Measurements from ENCODE around the gene MXD1.
A peak's percentile ranks its signal among the peaks of the same experiment; 100 is the strongest.
"Not testable (repeated sequence)": the region's sequence is repeated elsewhere in the genome, so short reads cannot be mapped to it uniquely, and the experiment has no call there.

MXD1 gene

GRCh38 chr2:69914950-69915945 is at the start of gene MXD1:
Gene MXD1, plus strand, starts transcription at chr2:69915109. Its CDS starts 222 bp downstream, at chr2:69915331.
- H3K4me1 Mint-ChIP-seq = peaks cover 34% of the 10 kb centered on the region
- DNase-seq (no peak), ATAC-seq (no peak)
- no peaks in the 10 kb centered on the region for H3K27me3 Mint-ChIP-seq
- peak within 1 kb of the TSS; percentile 83 to 87 for H3K4me3 Mint-ChIP-seq
- no peaks in the 10 kb centered on the region for H3K9me3 Mint-ChIP-seq
- H3K27ac Mint-ChIP-seq = peak within 1 kb of the TSS; percentile 79 to 97

GRCh38 chr2:69888451-69888850 is 26.5 kb upstream of the MXD1 start:
- Mint-ChIP-seq H3K4me3 (no peak overlapping the region), H3K27ac (no peak overlapping the region), H3K27me3 (no peaks in the 10 kb centered on the region), H3K4me1 (peaks cover 8% of the 10 kb centered on the region), H3K9me3 (peaks cover 0 to 5% of the 10 kb centered on the region in 2 donors)
- no peak for ATAC-seq
- DNase-seq = no peak

- no peak overlapping the region for H3K4me3 Mint-ChIP-seq
- H3K4me1 Mint-ChIP-seq = peaks cover 11% of the 10 kb centered on the region
- DNase-seq = no peak
- no peak overlapping the region for H3K27ac Mint-ChIP-seq
- peaks cover 0 to 5% of the 10 kb centered on the region in 2 donors for H3K9me3 Mint-ChIP-seq
- no peak for ATAC-seq
- H3K27me3 Mint-ChIP-seq = no peaks in the 10 kb centered on the region
Measured at GRCh38 chr2:69889302-69889701, 25.6 kb upstream of the MXD1 start.

GRCh38 chr2:69890881-69891280 is 24.0 kb upstream of the MXD1 start:
- no peak for ATAC-seq
- Mint-ChIP-seq H3K4me3 (no peak overlapping the region), H3K27me3 (no peaks in the 10 kb centered on the region)

GRCh38 chr2:69892838-69893424 is 22.0 kb upstream of the MXD1 start:
- not testable (repeated sequence) for H3K27me3 Mint-ChIP-seq, H3K9me3 Mint-ChIP-seq, ATAC-seq, DNase-seq
- H3K4me1 Mint-ChIP-seq = peaks cover 29% of the 10 kb centered on the region
- peak overlapping the region; percentile 97 to 100 for H3K4me3 Mint-ChIP-seq
- peak overlapping the region; percentile 99 to 100 for H3K27ac Mint-ChIP-seq

More at GRCh38 chr2:69890881-69891280, 24.0 kb upstream of the MXD1 start:
- no peak for DNase-seq
- Mint-ChIP-seq H3K27ac (no peak overlapping the region), H3K4me1 (peaks cover 19% of the 10 kb centered on the region), H3K9me3 (peaks cover 0 to 5% of the 10 kb centered on the region in 2 donors)

- Mint-ChIP-seq H3K27me3 (no peaks in the 10 kb centered on the region), H3K4me1 (peaks cover 34% of the 10 kb centered on the region), H3K4me3 (peak within 1 kb of the TSS; percentile 97 to 100), H3K9me3 (peaks cover 0 to 5% of the 10 kb centered on the region in 2 donors), H3K27ac (peak within 1 kb of the TSS; percentile 99 to 100)
- ATAC-seq (peak; percentile 94), DNase-seq (peak; percentile 80 to 86)
Measured at GRCh38 chr2:69893684-69894551, 21.0 kb upstream of the MXD1 start, which contains the start of gene SNRNP27. Gene SNRNP27, plus strand, starts transcription at chr2:69893956. Its CDS starts 29 bp downstream, at chr2:69893985.

GRCh38 chr2:69894737-69895136 is 20.2 kb upstream of the MXD1 start:
- Mint-ChIP-seq H3K4me3 (peak overlapping the region; percentile 97 to 100), H3K4me1 (peaks cover 34% of the 10 kb centered on the region), H3K27ac (peak overlapping the region in 1 of 2 donors; percentile 49)
- not testable (repeated sequence) for DNase-seq, ATAC-seq, H3K9me3 Mint-ChIP-seq, H3K27me3 Mint-ChIP-seq

GRCh38 chr2:69902213-69902922 is 12.5 kb upstream of the MXD1 start:
- no peak for DNase-seq
- peak overlapping the region; percentile 82 to 89 for H3K4me3 Mint-ChIP-seq
- ATAC-seq = no peak
- H3K4me1 Mint-ChIP-seq = peaks cover 36% of the 10 kb centered on the region
- peak overlapping the region; percentile 66 to 86 for H3K27ac Mint-ChIP-seq
- H3K9me3 Mint-ChIP-seq = no peaks in the 10 kb centered on the region
- no peaks in the 10 kb centered on the region for H3K27me3 Mint-ChIP-seq

- Mint-ChIP-seq H3K9me3 (no peaks in the 10 kb centered on the region), H3K4me3 (no peak overlapping the region), H3K27ac (no peak overlapping the region), H3K27me3 (no peaks in the 10 kb centered on the region), H3K4me1 (peaks cover 18% of the 10 kb centered on the region)
- ATAC-seq (no peak), DNase-seq (no peak)
Measured at GRCh38 chr2:69907216-69907615, 7.7 kb upstream of the MXD1 start.

GRCh38 chr2:69911985-69912563 is 2.8 kb upstream of the MXD1 start:
- Mint-ChIP-seq H3K27ac (no peak overlapping the region), H3K4me3 (no peak overlapping the region), H3K27me3 (no peaks in the 10 kb centered on the region), H3K4me1 (peaks cover 24% of the 10 kb centered on the region), H3K9me3 (no peaks in the 10 kb centered on the region)
- DNase-seq (no peak), ATAC-seq (no peak)

GRCh38 chr2:69914164-69914949 is 552 bp upstream of the MXD1 start:
- ATAC-seq (peak; percentile 95), DNase-seq (peak; percentile 99 to 100)
- Mint-ChIP-seq H3K4me3 (peak overlapping the region; percentile 80 to 87), H3K4me1 (peaks cover 34% of the 10 kb centered on the region), H3K27ac (peak overlapping the region; percentile 79 to 97), H3K27me3 (no peaks in the 10 kb centered on the region), H3K9me3 (no peaks in the 10 kb centered on the region)

- Mint-ChIP-seq H3K27me3 (no peaks in the 10 kb centered on the region), H3K4me3 (peak overlapping the region; percentile 73 to 83), H3K4me1 (peaks cover 34% of the 10 kb centered on the region), H3K9me3 (no peaks in the 10 kb centered on the region), H3K27ac (peak overlapping the region in 1 of 2 donors; percentile 74)
- ATAC-seq (no peak), DNase-seq (no peak)
Measured at GRCh38 chr2:69916106-69916505, 1.2 kb downstream of the MXD1 start.

- Mint-ChIP-seq H3K27me3 (no peaks in the 10 kb centered on the region), H3K27ac (no peak overlapping the region), H3K4me3 (no peak overlapping the region), H3K9me3 (no peaks in the 10 kb centered on the region), H3K4me1 (peaks cover 25% of the 10 kb centered on the region)
- DNase-seq (no peak), ATAC-seq (no peak)
Measured at GRCh38 chr2:69917852-69918251, 2.9 kb downstream of the MXD1 start.

- no peak for ATAC-seq
- H3K4me1 Mint-ChIP-seq = peaks cover 25% of the 10 kb centered on the region
- no peak overlapping the region for H3K4me3 Mint-ChIP-seq
- no peaks in the 10 kb centered on the region for H3K27me3 Mint-ChIP-seq
- no peak for DNase-seq
- H3K9me3 Mint-ChIP-seq = no peaks in the 10 kb centered on the region
- H3K27ac Mint-ChIP-seq = no peak overlapping the region
Measured at GRCh38 chr2:69918401-69918800, 3.5 kb downstream of the MXD1 start.

All from stimulated activated naive CD8-positive, alpha-beta T cell treated with anti-CD3 and anti-CD28 coated beads, Interleukin-15, amount 100 ng/mL, for 72 hours (primary cell).